ENCODE results near the gene RADIL.

DNA sequence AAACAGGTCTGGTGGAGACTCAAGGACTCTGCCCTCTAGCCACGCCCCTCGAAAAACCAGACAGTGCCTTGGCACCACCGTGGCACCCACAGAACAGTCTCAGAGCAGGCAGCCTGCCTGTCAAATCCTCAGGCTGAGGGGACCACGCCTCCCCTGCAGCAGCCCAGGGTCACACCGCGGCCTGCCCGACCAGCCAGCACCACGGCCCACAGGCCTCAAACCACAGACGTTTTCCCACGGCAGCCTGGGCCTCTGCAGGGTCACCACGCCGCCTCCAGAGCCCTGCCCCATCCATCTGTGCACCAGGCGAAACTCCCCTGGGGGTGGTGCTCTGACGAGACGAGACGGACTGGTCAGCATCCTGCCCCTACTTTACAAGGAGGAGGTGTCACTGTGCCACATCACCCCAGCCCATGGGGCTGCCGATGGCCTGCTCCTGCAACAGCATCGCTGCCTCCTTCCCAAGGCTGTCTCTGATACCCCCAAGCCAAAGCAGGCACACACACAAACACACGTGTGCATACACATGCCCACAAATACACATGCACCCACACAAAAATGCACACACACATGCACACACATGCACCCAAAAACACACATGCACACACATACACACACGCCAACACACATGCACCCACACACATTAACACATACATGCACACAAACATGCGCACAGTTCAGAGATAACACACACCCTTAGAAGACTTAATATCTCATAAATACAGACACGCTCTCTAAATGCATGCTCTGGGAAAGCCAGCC, 46.3 kb downstream of the RADIL start:
- TF ChIP-seq PRPF4 (IDR thresholded peaks at IDR 0.05; ENCODE audit: insufficient read depth, low read depth, low read length, poor library complexity, severe bottlenecking): no peak
- TF ChIP-seq PHF8 (IDR thresholded peaks at IDR 0.05; ENCODE audit: borderline replicate concordance, low read length): no peak
- TF ChIP-seq ZHX1 (conservative IDR thresholded peaks at IDR 0.05; ENCODE audit: low read length): no peak
- TF ChIP-seq RNF2 (IDR thresholded peaks at IDR 0.05): no peak
- TF ChIP-seq, protein P1, sequence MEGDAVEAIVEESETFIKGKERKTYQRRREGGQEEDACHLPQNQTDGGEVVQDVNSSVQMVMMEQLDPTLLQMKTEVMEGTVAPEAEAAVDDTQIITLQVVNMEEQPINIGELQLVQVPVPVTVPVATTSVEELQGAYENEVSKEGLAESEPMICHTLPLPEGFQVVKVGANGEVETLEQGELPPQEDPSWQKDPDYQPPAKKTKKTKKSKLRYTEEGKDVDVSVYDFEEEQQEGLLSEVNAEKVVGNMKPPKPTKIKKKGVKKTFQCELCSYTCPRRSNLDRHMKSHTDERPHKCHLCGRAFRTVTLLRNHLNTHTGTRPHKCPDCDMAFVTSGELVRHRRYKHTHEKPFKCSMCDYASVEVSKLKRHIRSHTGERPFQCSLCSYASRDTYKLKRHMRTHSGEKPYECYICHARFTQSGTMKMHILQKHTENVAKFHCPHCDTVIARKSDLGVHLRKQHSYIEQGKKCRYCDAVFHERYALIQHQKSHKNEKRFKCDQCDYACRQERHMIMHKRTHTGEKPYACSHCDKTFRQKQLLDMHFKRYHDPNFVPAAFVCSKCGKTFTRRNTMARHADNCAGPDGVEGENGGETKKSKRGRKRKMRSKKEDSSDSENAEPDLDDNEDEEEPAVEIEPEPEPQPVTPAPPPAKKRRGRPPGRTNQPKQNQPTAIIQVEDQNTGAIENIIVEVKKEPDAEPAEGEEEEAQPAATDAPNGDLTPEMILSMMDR (IDR thresholded peaks at IDR 0.05 in 2 of 3, conservative IDR thresholded peaks at IDR 0.05 in 1 of 3; ENCODE audit: insufficient read depth in 2 of 3, low read depth in 1 of 3, low read length in 3 of 3): no peak
- TF ChIP-seq HDAC2 (IDR thresholded peaks at IDR 0.05): no peak
- no peak for TF ChIP-seq SMAD3 (CRISPR knock-in tag; conservative IDR thresholded peaks at IDR 0.05)
- TF ChIP-seq CHD4 (IDR thresholded peaks at IDR 0.05; ENCODE audit: insufficient read depth, insufficient replicate concordance, low read depth, low read length, poor library complexity, severe bottlenecking): no peak
- TF ChIP-seq ZNF668 (CRISPR knock-in tag; IDR thresholded peaks at IDR 0.05): no peak
- TF ChIP-seq ZNF431 (CRISPR knock-in tag; IDR thresholded peaks at IDR 0.05): no peak
- TF ChIP-seq SP2 (IDR thresholded peaks at IDR 0.05; ENCODE audit: extremely low read depth, low read depth, low read length, poor library complexity, severe bottlenecking): no peak
- no peak for TF ChIP-seq ATF2 (CRISPR knock-in tag; IDR thresholded peaks at IDR 0.05)
- TF ChIP-seq U2AF2 (optimal IDR thresholded peaks at IDR 0.05; ENCODE audit: low read depth, low read length): no peak
- TF ChIP-seq EP300 (IDR thresholded peaks at IDR 0.05; ENCODE audit: low read length): no peak
